ENCODE results near the gene COL6A2. TPM values are rescaled to one million over a fixed set of nuclear protein-coding genes. Genes with fewer than 3 reads are reported as not detected.

The COL6A2 gene
- total RNA-seq, 2 donors from 2014 or later, result 249 to 252 TPM

DNA sequence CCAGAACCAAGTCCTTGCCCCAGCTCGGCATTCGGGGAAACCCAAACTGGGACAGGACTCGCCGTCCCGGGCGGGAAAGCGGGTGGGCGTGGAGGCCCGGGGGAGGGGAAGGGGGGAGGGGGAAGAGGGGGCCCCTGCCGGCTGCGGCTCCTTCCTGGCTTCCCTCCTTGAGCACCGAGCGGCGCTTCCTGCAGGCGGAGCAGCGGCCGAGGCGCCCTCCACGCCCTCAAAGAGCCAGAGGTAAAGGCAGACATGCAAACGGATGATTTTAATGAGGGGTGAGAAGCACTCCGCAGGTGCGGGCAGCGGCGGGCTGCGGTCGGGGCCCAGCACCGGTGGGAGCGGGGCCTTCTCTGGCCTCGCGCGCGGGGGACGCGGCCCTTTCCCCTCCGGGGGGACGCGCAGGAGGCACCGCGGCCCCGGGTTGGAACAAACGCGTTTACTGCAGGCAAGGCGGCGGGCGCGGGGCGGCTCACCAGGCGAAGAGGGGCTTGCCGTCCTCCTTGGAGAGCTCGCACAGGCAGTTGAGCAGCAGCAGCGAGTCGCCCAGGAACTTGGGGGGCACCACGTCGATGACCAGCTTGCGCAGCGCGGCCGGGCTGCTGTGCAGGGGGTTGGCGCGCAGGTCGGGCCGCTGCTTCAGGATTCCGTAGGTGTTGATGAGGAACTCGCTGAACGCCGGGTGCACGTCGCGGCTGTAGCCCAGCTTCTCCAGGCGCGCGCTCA, 63.2 kb downstream of the COL6A2 start:
- H3K27ac ChIP-seq, result no peak overlapping the region
- H3K4me3 ChIP-seq, result no peak overlapping the region
- H3K27me3 ChIP-seq, result no peaks in the 10 kb centered on the region
- H3K9me3 ChIP-seq, result no peaks in the 10 kb centered on the region
- TF ChIP-seq, protein P1, sequence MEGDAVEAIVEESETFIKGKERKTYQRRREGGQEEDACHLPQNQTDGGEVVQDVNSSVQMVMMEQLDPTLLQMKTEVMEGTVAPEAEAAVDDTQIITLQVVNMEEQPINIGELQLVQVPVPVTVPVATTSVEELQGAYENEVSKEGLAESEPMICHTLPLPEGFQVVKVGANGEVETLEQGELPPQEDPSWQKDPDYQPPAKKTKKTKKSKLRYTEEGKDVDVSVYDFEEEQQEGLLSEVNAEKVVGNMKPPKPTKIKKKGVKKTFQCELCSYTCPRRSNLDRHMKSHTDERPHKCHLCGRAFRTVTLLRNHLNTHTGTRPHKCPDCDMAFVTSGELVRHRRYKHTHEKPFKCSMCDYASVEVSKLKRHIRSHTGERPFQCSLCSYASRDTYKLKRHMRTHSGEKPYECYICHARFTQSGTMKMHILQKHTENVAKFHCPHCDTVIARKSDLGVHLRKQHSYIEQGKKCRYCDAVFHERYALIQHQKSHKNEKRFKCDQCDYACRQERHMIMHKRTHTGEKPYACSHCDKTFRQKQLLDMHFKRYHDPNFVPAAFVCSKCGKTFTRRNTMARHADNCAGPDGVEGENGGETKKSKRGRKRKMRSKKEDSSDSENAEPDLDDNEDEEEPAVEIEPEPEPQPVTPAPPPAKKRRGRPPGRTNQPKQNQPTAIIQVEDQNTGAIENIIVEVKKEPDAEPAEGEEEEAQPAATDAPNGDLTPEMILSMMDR (IDR thresholded peaks at IDR 0.05), result no peak
- H3K4me1 ChIP-seq, result no peaks in the 10 kb centered on the region
- no peak for DNase-seq (ENCODE audit: low spot score)
- H3K36me3 ChIP-seq, result no peaks in the 10 kb centered on the region

DNA sequence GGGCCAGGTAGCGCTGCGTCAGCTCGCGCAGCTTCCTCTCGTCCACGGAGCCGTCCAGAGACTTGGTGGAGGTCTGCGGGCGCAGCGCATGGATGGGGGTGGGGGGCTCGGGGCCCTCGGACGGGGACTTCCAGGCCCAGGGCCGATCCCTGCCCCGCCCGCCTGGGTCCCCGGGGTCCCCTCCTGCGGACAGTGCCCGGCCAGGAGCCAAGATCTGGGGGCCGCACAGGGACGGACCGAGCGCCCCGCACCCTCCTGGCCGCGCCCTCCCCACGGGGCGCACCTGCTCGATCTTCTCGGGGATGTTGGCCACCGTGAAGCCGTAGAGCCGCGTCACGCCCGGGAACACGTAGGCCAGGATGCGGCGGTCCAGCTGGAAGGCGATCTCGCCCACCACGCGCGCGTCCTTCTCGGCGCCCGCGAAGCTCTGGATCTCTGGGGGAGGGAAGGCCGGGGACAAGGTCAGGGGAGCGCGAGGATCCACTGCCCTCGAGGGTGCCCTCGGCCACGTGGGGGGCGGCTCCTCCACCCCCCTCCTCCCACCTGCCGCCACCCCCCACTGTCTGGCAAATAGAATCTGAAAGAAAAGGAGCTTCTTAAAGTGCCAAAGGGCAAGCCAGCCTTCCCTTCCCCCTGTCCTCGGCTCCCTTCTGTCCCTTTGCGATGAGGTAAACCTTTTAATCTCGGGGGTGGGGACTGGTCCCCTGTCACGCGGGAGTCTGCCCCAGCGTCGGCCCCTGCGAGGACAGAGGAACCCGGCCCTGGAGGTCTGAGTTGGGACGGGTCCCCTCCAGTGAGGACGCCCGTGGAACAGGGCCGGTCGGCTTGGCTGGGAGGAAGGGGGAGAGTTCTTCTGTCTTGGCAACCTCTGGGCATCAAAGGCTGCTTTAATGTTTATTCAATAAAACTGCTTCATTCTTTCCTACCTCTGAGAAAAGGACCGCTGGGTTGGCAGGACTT, 64.0 kb downstream of the COL6A2 start:
- TF ChIP-seq, protein P1 (IDR thresholded peaks at IDR 0.05), result no peak
- no peaks in the 10 kb centered on the region for H3K27me3 ChIP-seq

DNA sequence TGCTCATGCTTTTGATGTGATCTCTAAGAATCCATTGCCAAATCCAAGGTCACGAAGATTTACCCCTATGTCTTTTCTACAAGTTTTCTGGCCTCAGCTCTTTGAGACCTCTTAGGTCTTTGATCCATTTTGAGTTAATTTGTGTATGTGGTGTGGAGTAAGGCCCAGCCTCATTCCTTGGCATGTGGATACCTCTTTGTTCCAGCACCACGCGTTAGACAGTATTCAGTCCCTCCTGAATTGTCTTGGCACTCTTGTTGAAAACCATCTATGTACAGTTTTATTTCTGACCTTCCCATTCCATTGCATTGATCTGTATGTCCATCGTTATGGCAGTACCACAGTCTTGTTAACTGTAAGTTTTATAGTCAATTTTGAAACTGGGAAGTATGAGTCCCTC, 65.5 kb downstream of the COL6A2 start:
- TF ChIP-seq, protein P1 (IDR thresholded peaks at IDR 0.05), result no peak
- DNase-seq (ENCODE audit: low spot score), result no peak
- Histone ChIP-seq H3K27me3 (no peaks in the 10 kb centered on the region), H3K4me1 (no peaks in the 10 kb centered on the region), H3K27ac (no peak overlapping the region), H3K9me3 (no peaks in the 10 kb centered on the region), H3K4me3 (no peak overlapping the region), H3K36me3 (no peaks in the 10 kb centered on the region)

More for the DNA sequence above, 64.0 kb downstream of the COL6A2 start:
- Histone ChIP-seq H3K4me3 (no peak overlapping the region), H3K4me1 (no peaks in the 10 kb centered on the region), H3K9me3 (no peaks in the 10 kb centered on the region), H3K27ac (no peak overlapping the region), H3K36me3 (no peaks in the 10 kb centered on the region)
- DNase-seq (ENCODE audit: low spot score), result no peak

DNA sequence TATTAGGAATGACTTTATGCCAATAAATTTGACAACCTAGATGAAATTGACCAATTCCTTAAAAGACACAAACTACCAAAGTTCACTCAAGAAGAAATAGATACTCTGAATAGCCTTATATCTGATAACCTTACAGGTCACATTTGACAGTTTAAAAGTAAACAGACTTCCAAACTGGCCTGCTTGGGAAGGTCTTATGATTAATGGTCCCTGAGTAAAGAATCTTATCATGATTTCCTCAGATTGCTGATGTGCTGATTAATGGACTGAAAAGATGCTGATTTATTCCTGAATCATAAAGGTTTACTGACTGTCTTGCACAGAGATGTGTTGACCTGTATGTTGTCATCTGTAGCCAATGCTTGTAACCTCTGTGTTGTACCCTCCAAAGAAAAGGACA, 67.2 kb downstream of the COL6A2 start:
- no peak for DNase-seq (ENCODE audit: low spot score)
- TF ChIP-seq, protein P1 (IDR thresholded peaks at IDR 0.05), result no peak
- no peaks in the 10 kb centered on the region for H3K27me3 ChIP-seq
- no peaks in the 10 kb centered on the region for H3K4me1 ChIP-seq
- H3K36me3 ChIP-seq, result no peaks in the 10 kb centered on the region
- no peaks in the 10 kb centered on the region for H3K9me3 ChIP-seq
- H3K4me3 ChIP-seq, result no peak overlapping the region
- H3K27ac ChIP-seq, result no peak overlapping the region

DNA sequence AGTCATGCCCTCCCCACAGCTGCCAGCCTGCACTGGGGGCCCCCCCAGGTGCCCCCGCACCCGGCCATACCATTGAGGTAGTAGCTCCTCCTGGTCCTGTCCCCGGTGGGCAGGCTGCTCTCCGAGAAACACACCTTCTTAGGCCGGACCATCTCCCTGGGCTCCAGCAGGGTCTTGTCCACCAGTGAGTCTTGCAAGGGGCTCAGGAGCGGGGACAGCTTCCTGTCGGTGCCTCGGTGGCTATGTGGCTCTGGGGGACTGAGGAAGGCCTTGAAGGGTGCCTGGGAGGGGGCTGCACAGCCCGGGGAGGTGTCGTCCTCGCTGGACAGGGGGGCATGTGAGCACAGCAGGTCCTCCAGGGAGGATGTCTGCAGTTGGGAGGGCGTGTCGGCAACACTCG, 70.3 kb downstream of the COL6A2 start:
- Histone ChIP-seq H3K27ac (no peak overlapping the region), H3K36me3 (no peaks in the 10 kb centered on the region), H3K9me3 (no peaks in the 10 kb centered on the region), H3K4me1 (no peaks in the 10 kb centered on the region), H3K4me3 (no peak overlapping the region), H3K27me3 (no peaks in the 10 kb centered on the region)
- DNase-seq (ENCODE audit: low spot score), result peak; percentile 11
- TF ChIP-seq, protein P1 (IDR thresholded peaks at IDR 0.05), result no peak
